Measurements from ENCODE around the gene SRP68. TPM values are rescaled to one million over a fixed set of nuclear protein-coding genes. Genes with fewer than 3 reads are reported as not detected.

SRP68 gene
- total RNA-seq, 2 experiments from 2014 or later, result 106 to 108 TPM

DNA sequence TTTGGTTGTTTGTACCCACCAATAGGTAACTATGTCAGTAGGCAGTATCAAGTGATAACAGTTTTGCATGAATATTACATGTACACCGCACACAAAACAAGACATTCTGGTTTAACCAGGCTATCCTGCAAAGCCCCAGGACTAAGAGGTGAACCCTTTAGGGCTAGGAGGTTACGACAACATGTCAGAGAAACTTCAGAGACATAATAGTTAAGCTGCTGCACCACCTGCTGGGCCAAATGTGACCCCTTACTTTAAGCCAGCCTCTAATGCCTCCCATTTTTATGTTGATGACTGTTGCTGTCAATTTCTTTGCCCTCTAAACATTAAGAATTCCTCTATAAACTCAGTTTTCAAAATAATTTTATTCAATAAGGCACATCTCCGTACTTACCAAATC is 15.4 kb downstream of the SRP68 start:
- H3K27me3 ChIP-seq (ENCODE audit: control insufficient read depth in 1 of 2, insufficient read depth in 2 of 2, low read length in 2 of 2), result no peaks in the 10 kb centered on the region
- Mint-ChIP-seq H3K27ac (no peak overlapping the region), H3K4me1 (ENCODE audit: low read depth) (peaks cover 11% of the 10 kb centered on the region), H3K9me3 (no peaks in the 10 kb centered on the region), H3K36me3 (ENCODE audit: low read depth) (peaks cover 86% of the 10 kb centered on the region), H3K4me3 (no peak overlapping the region), H3K27me3 (no peaks in the 10 kb centered on the region)
- H3K27ac ChIP-seq (ENCODE audit: low read depth in 1 of 2, low read length in 2 of 2), result no peak overlapping the region
- no peaks in the 10 kb centered on the region for H3K4me1 ChIP-seq (ENCODE audit: insufficient read depth, low read length)
- peaks cover 89% of the 10 kb centered on the region for H3K36me3 ChIP-seq (ENCODE audit: insufficient read depth, low read length)
- ChIA-PET CTCF (interaction anchor here (0.9 kb wide), 1 partner anchor 22 kb away, joined by 3 read pairs; the partner anchor contains the start of gene ZACN), POLR2A (no interaction called here)
- intact Hi-C loops (cut with DNase I, micrococcal nuclease), result loop anchor here in 1 of 2 experiments (5.0 kb wide), 1 partner anchor 45 kb away; no protein-coding TSS in a partner anchor
- no peaks in the 10 kb centered on the region for H3K9me3 ChIP-seq (ENCODE audit: control insufficient read depth in 1 of 2, insufficient read depth in 1 of 2, low read length in 2 of 2)
- H3K4me3 ChIP-seq (ENCODE audit: low read length), result no peak overlapping the region
- ATAC-seq (ENCODE audit: poor library complexity), result no peak
- TF ChIP-seq, protein P1, sequence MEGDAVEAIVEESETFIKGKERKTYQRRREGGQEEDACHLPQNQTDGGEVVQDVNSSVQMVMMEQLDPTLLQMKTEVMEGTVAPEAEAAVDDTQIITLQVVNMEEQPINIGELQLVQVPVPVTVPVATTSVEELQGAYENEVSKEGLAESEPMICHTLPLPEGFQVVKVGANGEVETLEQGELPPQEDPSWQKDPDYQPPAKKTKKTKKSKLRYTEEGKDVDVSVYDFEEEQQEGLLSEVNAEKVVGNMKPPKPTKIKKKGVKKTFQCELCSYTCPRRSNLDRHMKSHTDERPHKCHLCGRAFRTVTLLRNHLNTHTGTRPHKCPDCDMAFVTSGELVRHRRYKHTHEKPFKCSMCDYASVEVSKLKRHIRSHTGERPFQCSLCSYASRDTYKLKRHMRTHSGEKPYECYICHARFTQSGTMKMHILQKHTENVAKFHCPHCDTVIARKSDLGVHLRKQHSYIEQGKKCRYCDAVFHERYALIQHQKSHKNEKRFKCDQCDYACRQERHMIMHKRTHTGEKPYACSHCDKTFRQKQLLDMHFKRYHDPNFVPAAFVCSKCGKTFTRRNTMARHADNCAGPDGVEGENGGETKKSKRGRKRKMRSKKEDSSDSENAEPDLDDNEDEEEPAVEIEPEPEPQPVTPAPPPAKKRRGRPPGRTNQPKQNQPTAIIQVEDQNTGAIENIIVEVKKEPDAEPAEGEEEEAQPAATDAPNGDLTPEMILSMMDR (IDR thresholded peaks at IDR 0.05), result no peak
- DNase-seq, result no peak

GRCh38 chr17:76054112-76054476 is 18.2 kb downstream of the SRP68 start:
- peaks cover 90% of the 10 kb centered on the region for H3K36me3 Mint-ChIP-seq (ENCODE audit: low read depth)

GRCh38 chr17:76053246-76054111 is 18.8 kb downstream of the SRP68 start:
- Mint-ChIP-seq H3K27me3 (no peaks in the 10 kb centered on the region), H3K27ac (no peak overlapping the region), H3K4me3 (no peak overlapping the region), H3K9me3 (no peaks in the 10 kb centered on the region), H3K36me3 (ENCODE audit: low read depth) (peaks cover 90% of the 10 kb centered on the region), H3K4me1 (ENCODE audit: low read depth) (peaks cover 15% of the 10 kb centered on the region)
- ATAC-seq (ENCODE audit: poor library complexity), result no peak
- no peak overlapping the region for H3K27ac ChIP-seq (ENCODE audit: low read depth in 1 of 2, low read length in 2 of 2)
- no peak overlapping the region for H3K4me3 ChIP-seq (ENCODE audit: low read length)
- no peaks in the 10 kb centered on the region for H3K4me1 ChIP-seq (ENCODE audit: insufficient read depth, low read length)
- no peak for DNase-seq
- no peaks in the 10 kb centered on the region for H3K27me3 ChIP-seq (ENCODE audit: control insufficient read depth in 1 of 2, insufficient read depth in 2 of 2, low read length in 2 of 2)
- H3K9me3 ChIP-seq (ENCODE audit: control insufficient read depth in 1 of 2, insufficient read depth in 1 of 2, low read length in 2 of 2), result no peaks in the 10 kb centered on the region
- TF ChIP-seq, protein P1 (IDR thresholded peaks at IDR 0.05), result no peak
- ChIA-PET POLR2A (interaction anchor here (1.0 kb wide), 1 partner anchor 24 kb away, joined by 3 read pairs; no protein-coding TSS in a partner anchor), CTCF (no interaction called here)
- intact Hi-C loops (cut with DNase I, micrococcal nuclease), result no loop called here
- peaks cover 90% of the 10 kb centered on the region for H3K36me3 ChIP-seq (ENCODE audit: insufficient read depth, low read length)

More at GRCh38 chr17:76054112-76054476, 18.2 kb downstream of the SRP68 start:
- H3K27me3 Mint-ChIP-seq, result no peaks in the 10 kb centered on the region
- no peak overlapping the region for H3K4me3 Mint-ChIP-seq
- intact Hi-C loops (cut with DNase I, micrococcal nuclease), result no loop called here
- ChIA-PET CTCF (no interaction called here), POLR2A (no interaction called here)
- no peak overlapping the region for H3K27ac Mint-ChIP-seq
- ATAC-seq (ENCODE audit: poor library complexity) (no peak), DNase-seq (no peak)
- TF ChIP-seq, protein P1 (IDR thresholded peaks at IDR 0.05), result no peak
- no peaks in the 10 kb centered on the region for H3K9me3 Mint-ChIP-seq
- H3K4me3 ChIP-seq (ENCODE audit: low read length), result no peak overlapping the region
- H3K4me1 Mint-ChIP-seq (ENCODE audit: low read depth), result peaks cover 9% of the 10 kb centered on the region
- no peak overlapping the region for H3K27ac ChIP-seq (ENCODE audit: low read depth in 1 of 2, low read length in 2 of 2)
- no peaks in the 10 kb centered on the region for H3K4me1 ChIP-seq (ENCODE audit: insufficient read depth, low read length)
- H3K36me3 ChIP-seq (ENCODE audit: insufficient read depth, low read length), result peaks cover 90% of the 10 kb centered on the region
- H3K9me3 ChIP-seq (ENCODE audit: control insufficient read depth in 1 of 2, insufficient read depth in 1 of 2, low read length in 2 of 2), result no peaks in the 10 kb centered on the region
- H3K27me3 ChIP-seq (ENCODE audit: control insufficient read depth in 1 of 2, insufficient read depth in 2 of 2, low read length in 2 of 2), result no peaks in the 10 kb centered on the region
